Medulla oblongata (tissue), 1 donor: ENCODE measurements around the gene GRIN2D.

Source experiments
- DNase-seq: peaks from one replicate; pipeline ENCODE4 v3.0.0-alpha.2; 2015; ENCODE audit errors: extremely low spot score

The GRIN2D gene

DNA sequence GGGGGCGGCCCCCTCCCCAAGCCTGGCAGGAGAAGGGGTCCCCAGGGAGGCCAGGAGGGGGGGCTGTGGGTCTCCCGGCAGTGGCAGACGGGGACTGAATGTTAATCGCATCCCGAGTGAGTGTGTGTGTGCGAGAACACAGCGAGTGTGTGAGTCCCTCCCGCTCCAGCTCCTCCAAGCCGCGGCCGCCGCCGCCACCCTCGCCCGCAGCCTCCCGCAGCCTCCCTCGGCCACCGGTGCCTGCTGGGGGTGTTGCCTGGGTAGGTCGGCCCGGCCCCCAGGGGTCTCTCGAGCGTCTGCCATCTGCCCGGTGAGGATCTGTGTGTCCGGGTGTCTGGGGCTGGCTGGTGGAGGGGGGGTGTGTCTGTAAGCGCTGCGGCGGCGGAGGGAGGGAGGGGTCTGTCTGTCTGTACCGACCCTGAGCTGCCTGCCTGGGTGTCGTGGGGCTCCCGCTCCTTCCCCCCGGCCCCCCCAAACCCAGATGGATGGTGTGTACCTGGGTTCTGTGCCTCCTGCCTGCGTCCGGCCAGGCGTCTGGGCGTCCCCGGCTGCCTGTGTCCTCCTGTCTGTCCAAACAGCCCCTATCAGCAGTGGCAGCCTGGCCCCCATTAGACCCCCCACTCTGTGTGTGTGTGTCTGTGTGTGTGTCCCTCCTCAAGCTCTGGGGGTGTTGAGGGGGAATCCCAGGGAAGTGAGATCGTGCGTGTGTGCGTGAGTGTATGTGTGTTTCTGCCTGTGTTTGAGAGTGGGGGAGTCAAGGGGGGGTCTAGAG is at the start of gene GRIN2D:
TSS of gene GRIN2D (plus strand) at position 110 of the 772 bp plus-strand sequence. CDS start 4,725 bp downstream, outside the sequence.
- DNase-seq, result no peak

- no peak for DNase-seq
Observed at GRCh38 chr19:48344892-48345291, 48.6 kb upstream of the GRIN2D start.

- DNase-seq, result no peak
Observed at GRCh38 chr19:48346191-48346590, 47.3 kb upstream of the GRIN2D start.

DNA sequence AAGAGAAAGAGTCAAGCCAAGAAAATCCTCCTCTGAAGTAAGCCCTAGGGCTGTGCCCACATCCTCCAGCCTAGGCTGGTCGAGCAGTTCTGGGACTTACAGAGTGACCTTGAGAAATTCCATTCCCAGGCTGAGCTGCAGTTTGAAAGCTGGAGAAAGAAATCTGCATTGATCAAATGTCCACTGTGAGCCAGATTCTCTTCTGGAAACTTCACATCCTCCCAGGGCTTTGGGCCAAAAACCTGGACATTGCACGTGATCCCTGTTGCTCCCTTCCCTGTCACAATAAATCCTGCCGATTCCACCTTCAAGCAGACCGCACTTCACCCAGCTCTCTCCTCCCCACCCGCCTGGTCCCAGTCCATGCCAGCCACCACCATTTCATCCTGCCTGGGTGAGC is 45.4 kb upstream of the GRIN2D start:
- no peak for DNase-seq

- no peak for DNase-seq
Observed at GRCh38 chr19:48348737-48349136, 44.7 kb upstream of the GRIN2D start.

GRCh38 chr19:48350856-48351255 is 42.6 kb upstream of the GRIN2D start:
- no peak for DNase-seq

GRCh38 chr19:48351341-48351752 is 42.1 kb upstream of the GRIN2D start:
- peak; percentile 35 for DNase-seq

DNA sequence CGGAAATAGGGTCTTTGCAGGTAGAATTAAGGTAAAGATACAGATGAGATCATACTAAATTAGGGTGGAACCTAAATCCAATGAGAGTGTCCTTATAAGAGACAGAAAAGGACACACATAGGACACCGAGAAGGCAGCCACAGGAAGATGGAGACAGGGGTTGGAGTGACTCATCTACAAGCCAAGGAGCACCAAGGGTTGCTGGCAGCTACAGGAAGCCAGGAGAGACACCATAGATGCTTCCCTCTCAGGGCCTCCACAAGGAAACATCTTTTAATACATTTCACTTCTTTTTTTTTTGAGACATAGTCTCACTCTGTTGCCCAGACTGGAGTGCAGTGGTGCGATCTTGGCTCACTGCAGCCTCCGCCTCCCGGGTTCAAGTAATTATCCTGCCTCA is 39.8 kb upstream of the GRIN2D start:
- no peak for DNase-seq

DNA sequence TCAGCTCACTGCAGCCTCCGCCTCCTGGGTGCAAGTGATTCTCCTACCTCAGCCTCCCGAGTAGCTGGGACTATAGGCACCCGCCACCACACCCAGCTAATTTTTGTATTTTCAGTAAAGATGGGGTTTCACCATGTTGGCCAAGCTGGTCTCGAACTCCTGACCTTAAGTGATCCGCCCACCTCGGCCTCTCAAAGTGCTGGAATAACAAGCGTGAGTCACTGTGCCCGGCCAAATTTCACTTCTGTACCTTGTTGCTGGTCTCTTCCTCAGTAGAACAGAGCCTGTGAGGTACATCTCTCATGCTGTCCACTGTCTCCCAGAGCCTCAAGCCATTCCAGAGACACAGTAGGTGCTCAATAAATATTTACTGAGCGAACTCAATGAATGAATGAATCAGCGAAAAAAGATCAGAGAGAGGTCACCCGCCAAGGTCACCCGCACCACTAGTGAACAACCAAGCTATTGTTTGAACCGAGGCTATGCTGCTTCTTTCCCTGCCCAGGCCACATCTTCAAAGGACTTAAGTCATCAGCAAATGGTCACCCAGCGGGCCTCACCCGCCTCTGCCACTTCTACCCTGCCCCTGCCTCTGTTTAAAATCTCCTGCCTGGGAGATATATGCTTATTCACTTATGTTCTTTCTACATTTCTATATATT is 39.0 kb upstream of the GRIN2D start:
- DNase-seq, result no peak

- no peak for DNase-seq
Observed at GRCh38 chr19:48355365-48355954, 38.0 kb upstream of the GRIN2D start.

DNA sequence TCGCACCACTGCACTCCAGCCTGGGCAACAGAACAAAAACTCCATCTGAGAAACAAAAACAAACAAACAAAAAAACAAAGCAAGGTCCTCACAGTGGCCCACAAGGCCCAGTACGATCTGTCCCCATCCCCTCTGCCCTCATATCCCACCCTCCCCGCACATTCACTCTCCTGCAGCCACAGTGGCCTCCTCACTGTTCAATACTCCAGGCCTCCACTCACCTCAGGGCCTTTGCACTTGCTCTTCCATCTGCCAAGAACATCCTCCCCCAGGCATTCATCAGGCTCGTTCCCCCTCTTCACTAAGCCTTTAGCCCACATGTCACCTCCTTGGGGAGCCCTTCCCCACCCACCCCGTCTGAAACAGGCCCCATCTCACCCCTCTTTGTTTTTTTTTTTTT is 34.3 kb upstream of the GRIN2D start:
- DNase-seq, result no peak

- DNase-seq, result no peak
Observed at GRCh38 chr19:48361912-48362311, 31.6 kb upstream of the GRIN2D start.

DNA sequence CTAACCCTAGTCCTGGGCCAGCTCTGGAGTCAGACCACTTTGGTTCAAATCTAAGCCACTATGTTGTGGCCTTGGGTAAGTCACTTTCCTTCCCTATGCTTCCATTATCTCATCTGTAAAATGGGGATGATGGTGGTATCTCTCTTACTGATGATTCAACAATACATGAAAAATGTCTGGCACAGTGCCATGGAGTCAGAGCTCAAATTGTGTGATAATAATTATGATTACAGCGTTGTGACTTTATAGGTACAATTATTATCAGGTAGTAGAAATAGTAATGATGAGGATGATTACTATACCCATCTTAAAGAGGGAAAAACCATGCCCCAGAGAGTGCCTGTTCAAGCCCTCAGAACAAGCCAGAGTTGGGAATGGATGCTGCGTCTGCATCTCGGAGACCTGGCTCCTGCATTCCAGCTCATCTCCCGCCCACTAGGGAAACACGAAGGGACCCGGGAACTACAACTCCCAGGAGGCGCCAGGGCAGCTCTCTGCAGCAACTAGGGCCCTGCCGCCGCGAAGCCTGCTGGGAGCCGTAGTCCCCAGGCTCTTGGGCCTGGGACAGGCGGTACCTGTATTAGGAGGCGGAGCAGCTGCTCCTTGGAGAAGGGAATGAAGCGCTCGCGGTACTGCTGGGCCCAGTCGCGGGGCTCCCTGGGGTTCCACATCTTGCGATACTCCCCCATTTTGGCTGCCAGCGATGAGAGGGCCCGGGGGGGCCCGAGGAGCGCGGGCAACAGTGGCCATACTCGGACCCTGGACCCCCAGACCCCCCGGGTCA is 30.6 kb upstream of the GRIN2D start:
- DNase-seq, result peak; percentile 96

DNA sequence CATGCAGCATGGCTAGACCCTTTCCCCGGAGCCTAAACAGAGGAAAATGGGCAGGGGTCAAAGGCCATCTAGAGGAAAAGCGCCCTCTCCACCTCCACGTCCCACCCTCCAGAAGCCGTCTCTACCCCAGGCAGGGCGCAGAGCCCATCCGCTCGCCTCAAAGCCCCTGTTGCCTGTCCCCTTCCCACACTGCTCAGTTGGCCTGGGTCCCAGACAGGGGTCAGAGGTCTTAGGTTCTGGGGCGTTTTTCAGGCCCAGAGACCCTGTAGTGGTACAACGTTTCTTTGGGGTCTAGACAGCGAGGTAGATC is 30.0 kb upstream of the GRIN2D start:
- no peak for DNase-seq

DNA sequence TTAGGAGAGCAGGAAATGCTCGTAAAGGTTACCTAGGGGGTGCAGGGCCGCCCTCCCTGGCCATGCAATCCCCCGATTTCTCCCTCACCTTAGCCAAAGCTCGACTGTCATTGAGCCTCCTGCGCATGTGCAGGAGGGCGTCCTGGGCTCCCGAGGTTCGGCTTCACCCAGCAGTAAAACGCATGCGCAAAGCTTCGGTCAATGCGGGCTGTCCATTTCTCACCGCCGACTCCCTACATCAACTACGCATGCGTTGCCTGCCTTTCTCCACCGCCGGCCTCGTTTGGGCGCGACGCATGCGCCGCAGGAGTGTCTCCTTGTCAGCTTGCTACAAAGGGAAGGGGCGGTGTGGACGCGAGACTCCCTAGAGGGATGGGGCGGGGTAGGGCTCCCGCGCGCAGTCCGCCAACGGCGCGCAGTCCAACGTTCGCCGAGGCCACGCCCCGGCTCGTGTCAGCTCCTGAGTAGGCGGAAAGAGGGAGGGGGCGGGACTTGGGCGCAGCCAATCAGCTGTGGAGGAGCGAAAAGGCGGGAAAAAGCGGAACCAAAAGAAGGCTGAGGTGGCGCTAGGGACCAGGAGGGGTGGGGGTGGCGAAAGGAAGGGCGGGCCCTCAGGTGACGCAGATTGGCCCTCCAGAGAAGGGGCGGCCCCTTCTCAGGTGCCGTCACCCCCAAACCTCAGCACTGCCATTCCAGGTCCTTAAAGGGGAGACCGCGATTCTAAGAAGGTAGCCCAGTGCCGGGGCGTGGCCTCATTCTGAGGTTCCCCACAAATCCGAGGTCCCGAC is 29.5 kb upstream of the GRIN2D start, which contains the start of the genes SYNGR4 and TMEM143:
TSS of gene SYNGR4 (plus strand) at position 558 of the 788 bp plus-strand sequence. CDS start 1,476 bp downstream, outside the sequence.
TSS of gene TMEM143 (minus strand) at position 131 of the 788 bp plus-strand sequence. CDS start at position 111, 20 bp downstream.
- peak; percentile 100 for DNase-seq

DNA sequence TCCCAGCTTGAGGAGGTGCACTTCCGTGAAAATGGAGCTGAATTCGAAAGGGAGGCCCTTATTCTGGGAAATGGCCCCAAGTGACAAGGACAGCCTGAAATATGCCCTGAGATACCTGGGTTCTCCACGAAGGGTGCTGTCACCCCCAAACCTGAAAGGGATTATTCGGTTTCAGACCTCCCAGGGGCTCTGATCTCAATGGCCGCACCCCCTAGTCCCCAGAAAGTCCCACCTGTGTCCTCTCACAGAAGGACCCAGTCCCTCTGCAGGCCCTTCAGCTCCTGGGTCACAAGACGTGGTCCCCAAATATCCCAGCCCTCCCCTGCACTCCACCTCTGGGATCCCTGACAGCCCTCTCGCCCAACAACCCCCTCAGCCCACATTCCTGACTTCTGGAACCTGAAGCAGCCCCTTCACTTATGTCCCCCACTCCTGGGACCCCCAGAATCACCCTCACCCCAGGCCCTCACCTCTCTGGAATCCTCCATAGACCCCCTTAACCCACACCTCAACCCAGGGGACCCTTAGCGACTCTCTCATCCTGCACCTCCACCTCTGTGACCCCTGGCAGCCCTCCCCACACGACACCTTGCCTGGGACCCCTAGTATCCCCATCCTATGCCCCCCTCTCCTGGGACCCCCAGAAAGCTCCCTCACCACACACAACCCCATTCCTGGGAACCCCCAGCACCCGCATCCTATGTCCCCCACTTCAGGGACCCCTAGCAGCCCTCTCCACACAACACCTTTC is 28.7 kb upstream of the GRIN2D start:
- DNase-seq, result no peak

DNA sequence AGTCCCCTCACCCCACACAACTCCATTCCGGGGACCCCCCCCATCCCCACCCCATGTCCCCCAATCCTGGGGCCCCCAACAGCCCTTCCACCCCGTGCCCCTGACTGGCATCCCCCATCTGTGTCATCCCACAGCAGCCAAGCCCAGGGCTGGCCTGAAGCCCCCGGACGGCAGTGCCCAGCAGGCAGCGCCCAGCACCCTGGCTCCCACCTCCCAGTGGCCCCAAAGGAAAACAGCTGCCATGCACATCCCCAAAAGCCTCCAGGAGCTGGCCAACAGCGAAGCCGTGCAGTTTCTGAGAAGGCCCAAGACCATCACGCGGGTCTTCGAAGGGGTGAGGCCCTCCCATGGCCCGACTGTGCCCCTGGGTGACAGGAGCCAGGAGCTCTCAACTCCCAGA is 27.9 kb upstream of the GRIN2D start:
- no peak for DNase-seq

DNA sequence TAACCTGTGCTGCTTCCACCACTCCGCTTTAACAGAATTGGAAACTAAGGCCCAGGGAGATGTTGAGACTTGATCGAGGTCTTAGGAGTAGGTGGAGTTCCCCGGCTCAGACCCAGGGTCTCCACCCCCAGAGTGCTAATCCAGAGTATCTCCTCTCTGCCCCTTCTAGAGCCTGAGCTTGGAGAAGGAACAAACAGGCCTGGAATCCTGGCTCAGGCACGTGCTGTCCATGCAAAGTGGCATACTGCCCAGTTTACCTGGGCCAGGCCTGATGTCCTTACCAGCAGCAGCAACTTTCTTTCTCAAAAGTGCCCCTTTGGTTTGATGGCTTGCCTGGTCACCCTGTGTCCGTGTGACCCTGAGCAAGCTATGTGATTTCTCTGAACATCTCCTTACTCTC is 25.6 kb upstream of the GRIN2D start:
- DNase-seq, result no peak

DNA sequence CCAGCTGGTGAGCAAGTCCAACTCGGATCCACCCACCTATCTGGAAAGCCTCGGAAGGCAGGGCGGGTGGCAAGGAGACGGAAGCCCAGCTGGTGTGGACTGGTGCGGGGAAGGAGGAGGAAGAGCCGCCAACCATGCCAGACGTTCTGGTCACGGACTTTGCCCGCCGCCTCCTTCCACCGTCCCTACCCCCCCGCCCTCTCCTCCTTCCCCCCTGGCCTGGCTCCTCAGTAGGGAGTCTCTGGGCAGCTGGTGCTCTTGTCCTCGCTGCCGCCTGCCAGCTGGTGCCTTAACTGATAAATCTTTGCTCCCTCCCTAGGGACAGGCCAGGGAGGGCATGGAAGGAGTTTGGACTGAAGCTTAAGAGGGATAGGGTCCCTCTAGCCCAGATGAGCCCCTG is 24.5 kb upstream of the GRIN2D start:
- DNase-seq, result no peak

GRCh38 chr19:48370955-48371354 is 22.5 kb upstream of the GRIN2D start:
- DNase-seq, result no peak

- no peak for DNase-seq
Observed at GRCh38 chr19:48371367-48371766, 22.1 kb upstream of the GRIN2D start.
